HL-60 (cell line): ENCODE data around the gene UNC13B.

Experiments used
- DNase-seq, 2 experiments: peaks; one replicate each; pipeline ENCODE4 v3.0.0-alpha.2; 2010 to 2020; ENCODE audit warnings: low read depth in 1 of 2, low spot score in 1 of 2
- H3K27ac ChIP-seq: fragments of 250-450 bp; sonication (Bioruptor Pico); replicated peaks from 2 replicates; pipeline ENCODE4 v1.5.1; 2020; ENCODE audit warnings: mild to moderate bottlenecking, moderate library complexity
- H3K27me3 ChIP-seq: fragments of 250-450 bp; sonication (Bioruptor Pico); 2 replicates; pipeline ENCODE4 v1.5.1; 2021; ENCODE audit warnings: mild to moderate bottlenecking, moderate library complexity; ENCODE audit not compliant: insufficient read depth, poor library complexity, severe bottlenecking
- H3K4me3 ChIP-seq: replicated peaks from 2 replicates; pipeline ENCODE4 v1.5.1; 2011; ENCODE audit warnings: mild to moderate bottlenecking, control low read depth, low read length; ENCODE audit not compliant: insufficient read depth
- GABPA ChIP-seq: IDR thresholded peaks from 2 replicates; pipeline ENCODE4 v1.6.1; 2012; ENCODE audit warnings: low read depth
- POLR2AphosphoS5 ChIP-seq: IDR thresholded peaks from 2 replicates; pipeline ENCODE4 v1.6.1; 2012; ENCODE audit warnings: low read depth
- REST ChIP-seq: IDR thresholded peaks from 2 replicates; pipeline ENCODE4 v1.6.1; 2012; ENCODE audit warnings: low read depth; ENCODE audit not compliant: insufficient replicate concordance
- SPI1 ChIP-seq: IDR thresholded peaks from 2 replicates; pipeline ENCODE4 v1.6.1; 2012; ENCODE audit warnings: low read depth, mild to moderate bottlenecking, borderline replicate concordance
- TF ChIP-seq, protein P1 (sequence below): IDR thresholded peaks from one replicate; pipeline ENCODE4 v1.5.1; 2011; ENCODE audit warnings: low read length, control low read depth, inconsistent platforms; ENCODE audit not compliant: insufficient read depth

Gene UNC13B

GRCh38 chr9:35225677-35226076 lies 63.9 kb downstream of the UNC13B start:
- no peaks in the 10 kb centered on the region for H3K27me3 ChIP-seq
- DNase-seq = no peak
- no peak overlapping the region for H3K27ac ChIP-seq
- H3K4me3 ChIP-seq = no peak overlapping the region
- TF ChIP-seq SPI1 (no peak), REST (no peak), POLR2AphosphoS5 (no peak), GABPA (no peak)
- TF ChIP-seq, protein P1, sequence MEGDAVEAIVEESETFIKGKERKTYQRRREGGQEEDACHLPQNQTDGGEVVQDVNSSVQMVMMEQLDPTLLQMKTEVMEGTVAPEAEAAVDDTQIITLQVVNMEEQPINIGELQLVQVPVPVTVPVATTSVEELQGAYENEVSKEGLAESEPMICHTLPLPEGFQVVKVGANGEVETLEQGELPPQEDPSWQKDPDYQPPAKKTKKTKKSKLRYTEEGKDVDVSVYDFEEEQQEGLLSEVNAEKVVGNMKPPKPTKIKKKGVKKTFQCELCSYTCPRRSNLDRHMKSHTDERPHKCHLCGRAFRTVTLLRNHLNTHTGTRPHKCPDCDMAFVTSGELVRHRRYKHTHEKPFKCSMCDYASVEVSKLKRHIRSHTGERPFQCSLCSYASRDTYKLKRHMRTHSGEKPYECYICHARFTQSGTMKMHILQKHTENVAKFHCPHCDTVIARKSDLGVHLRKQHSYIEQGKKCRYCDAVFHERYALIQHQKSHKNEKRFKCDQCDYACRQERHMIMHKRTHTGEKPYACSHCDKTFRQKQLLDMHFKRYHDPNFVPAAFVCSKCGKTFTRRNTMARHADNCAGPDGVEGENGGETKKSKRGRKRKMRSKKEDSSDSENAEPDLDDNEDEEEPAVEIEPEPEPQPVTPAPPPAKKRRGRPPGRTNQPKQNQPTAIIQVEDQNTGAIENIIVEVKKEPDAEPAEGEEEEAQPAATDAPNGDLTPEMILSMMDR = no peak

- DNase-seq = no peak
- Histone ChIP-seq H3K4me3 (no peak overlapping the region), H3K27ac (no peak overlapping the region), H3K27me3 (no peaks in the 10 kb centered on the region)
- TF ChIP-seq SPI1 (no peak), REST (no peak)
Measured at GRCh38 chr9:35226651-35227050, 64.8 kb downstream of the UNC13B start.

DNA sequence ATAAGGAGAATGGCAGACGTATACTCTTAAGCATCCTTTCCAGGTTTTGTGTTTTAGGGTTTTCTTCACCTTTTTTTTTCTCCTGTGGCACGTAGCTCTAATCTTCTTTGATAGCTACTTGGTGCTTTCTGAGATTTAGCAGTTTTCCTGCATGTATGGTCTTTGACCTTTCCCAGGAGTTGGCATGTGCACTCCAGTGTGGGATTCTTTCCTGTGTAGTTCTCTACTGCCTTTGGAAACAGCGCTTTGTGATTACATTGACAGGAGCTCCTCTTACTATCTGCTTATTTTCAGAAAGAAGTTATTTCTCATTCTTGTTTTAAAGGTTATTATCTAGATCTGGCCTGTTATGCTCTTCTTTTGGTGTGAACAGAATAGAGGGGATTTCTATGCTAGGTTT lies 65.5 kb downstream of the UNC13B start:
- TF ChIP-seq POLR2AphosphoS5 (no peak), SPI1 (no peak), REST (no peak), GABPA (no peak)
- TF ChIP-seq, protein P1 = no peak
- Histone ChIP-seq H3K4me3 (no peak overlapping the region), H3K27ac (no peak overlapping the region), H3K27me3 (no peaks in the 10 kb centered on the region)
- no peak for DNase-seq
